Measurements from ENCODE around the gene SMR3B.

GRCh38 chr4:70392057-70392776 lies 9.3 kb downstream of the SMR3B start:
- no peak for TF ChIP-seq POLR2A (IDR thresholded peaks at IDR 0.05; ENCODE audit: low read depth, low read length)
- TF ChIP-seq SMC3 (IDR thresholded peaks at IDR 0.05; ENCODE audit: low read depth, low read length) = no peak
